ENCODE data around the gene WDFY1. TPM values are rescaled to one million over a fixed set of nuclear protein-coding genes. Genes with fewer than 3 reads are reported as not detected.

Gene WDFY1
- total RNA-seq: 100 and 107 TPM in 2 replicates

DNA sequence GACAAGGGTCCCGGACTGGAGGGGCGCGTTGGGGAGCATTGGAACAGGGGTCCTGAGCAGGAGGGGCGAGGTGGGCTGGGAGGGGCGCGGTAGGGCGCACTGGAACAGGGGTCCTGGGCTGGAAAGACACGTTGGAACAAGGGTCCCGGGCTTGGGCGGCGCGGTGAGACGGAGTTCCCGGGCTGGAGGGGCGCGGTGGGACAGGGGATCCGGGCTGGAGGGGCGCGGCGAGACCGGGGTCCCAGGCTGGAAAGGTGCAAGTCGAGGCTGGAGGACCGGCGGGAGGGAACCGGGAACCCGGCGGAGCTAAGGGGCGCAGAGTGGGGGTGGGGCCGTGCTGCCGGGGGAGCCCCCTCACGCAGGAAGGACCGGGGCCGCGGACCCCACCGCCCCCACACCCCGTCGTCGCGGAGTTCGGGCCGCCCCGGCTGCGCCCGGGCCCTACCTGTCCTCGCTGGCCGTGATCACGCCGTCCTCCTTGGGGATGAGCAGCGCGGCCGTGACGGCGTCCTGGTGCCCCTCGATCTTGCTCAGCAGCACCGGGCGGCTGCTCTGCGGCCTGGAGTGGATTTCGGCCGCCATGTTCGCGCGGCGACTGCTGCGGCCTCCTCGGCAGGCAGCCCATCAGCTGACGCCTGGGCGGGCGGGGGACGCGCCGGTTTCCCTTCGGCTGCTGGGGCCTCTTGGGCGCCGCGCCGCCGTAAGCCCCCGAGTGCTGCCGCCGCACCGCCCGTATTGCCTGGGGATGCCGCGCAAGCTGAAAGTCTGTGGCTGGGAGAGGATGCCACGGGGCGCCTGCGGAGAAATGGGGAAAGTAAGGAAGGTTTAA is at the start of gene WDFY1:
WDFY1 (minus strand) TSS at position 633 of the 829 bp plus-strand sequence; CDS start at position 582, 51 bp downstream.

DNA sequence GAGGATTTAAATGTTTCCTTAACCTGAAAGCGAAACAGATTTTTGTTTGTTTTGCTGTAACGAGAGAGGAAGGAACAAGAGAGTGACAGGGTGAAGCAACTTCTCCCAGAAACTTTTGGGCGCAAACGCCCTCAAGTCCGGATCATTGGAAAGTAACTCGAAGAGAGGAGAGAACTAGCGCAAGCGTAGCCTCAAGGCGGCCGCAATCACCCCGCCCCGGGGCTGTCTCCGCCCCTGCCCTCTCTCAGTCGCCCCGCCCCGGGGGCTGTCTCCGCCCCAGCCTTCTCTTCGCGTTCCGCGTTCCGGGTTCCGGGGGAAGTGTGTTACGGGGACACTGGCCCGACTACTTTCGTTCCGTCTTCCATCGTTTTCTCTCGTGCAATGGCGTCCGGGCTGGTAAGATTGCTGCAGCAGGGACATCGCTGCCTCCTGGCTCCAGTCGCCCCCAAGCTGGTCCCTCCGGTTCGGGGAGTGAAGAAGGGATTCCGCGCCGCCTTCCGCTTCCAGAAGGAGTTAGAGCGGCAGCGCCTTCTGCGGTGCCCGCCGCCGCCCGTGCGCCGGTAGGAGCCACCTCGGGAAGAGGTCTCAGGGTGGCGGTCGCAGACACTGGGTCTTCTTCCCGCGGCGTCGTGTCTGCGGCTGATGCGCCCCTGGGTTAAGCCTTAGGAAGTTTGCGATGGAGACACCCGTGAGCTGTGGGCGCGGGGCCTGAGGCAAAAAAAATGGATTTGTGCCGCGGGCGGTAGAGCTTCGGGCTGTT is 12.1 kb upstream of the WDFY1 start, which contains the start of gene MRPL44:
MRPL44 (plus strand) TSS at position 372 of the 760 bp plus-strand sequence; CDS start at position 382, 10 bp downstream.

GRCh38 chr2:223837287-223838061 is 107.7 kb downstream of the WDFY1 start, which contains the start of gene AP1S3:
Gene AP1S3 (minus strand): TSS chr2:223837582. CDS start chr2:223837450, 132 bp downstream.

Other genes with a start within 250 kb of the WDFY1 start
- 51.8 and 69.5 TPM in 2 replicates for gene AP1S3, start 107.8 kb downstream of the WDFY1 start, total RNA-seq
- 26.3 and 45.6 TPM in 2 replicates for gene MRPL44, start 12.1 kb upstream of the WDFY1 start, total RNA-seq
- gene SERPINE2, start 94.0 kb upstream of the WDFY1 start, total RNA-seq: 76.4 and 118 TPM in 2 replicates

Data from tracheal epithelial cell (primary cell).